ENCODE measurements around the gene INAFM1. TPM values are rescaled to one million over a fixed set of nuclear protein-coding genes. Genes with fewer than 3 reads are reported as not detected.
A peak's percentile ranks its signal among the peaks of the same experiment; 100 is the strongest.

Gene INAFM1
- total RNA-seq, 4 donors from 2014 or later = 4.3 to 10.6 (median 8.2) TPM

GRCh38 chr19:47324502-47324901 is 49.8 kb downstream of the INAFM1 start:
- TF ChIP-seq POLR2A (IDR thresholded peaks at IDR 0.05) (no peak), CTCF (IDR thresholded peaks at IDR 0.05) (no peak)
- Histone ChIP-seq H3K4me1 (no peaks in the 10 kb centered on the region), H3K4me3 (replicated peaks in 1 of 3) (no peak overlapping the region), H3K36me3 (no peaks in the 10 kb centered on the region), H3K27ac (no peak overlapping the region), H3K9me3 (no peaks in the 10 kb centered on the region), H3K27me3 (no peaks in the 10 kb centered on the region)
- 66 to 72% methylated on average over 8 to 9 of the region's 9 CpGs for WGBS, 2 donors
- peak in 1 of 2 donors; percentile 8 for DNase-seq
- intact Hi-C loops (cut with DNase I) = no loop called here

MicroRNAs encoded within 50 kb of the gene (microRNA counts, 767-probe panel; counts per million panel counts)
- microRNA hsa-miR-3190-5p = 0 counts per million in 2 donors

Small RNA genes within 50 kb of the gene (microRNA-seq; reads per million reads assigned to microRNA genes)
- gene MIR3190 (not detected), gene MIR3191 (not detected)

Small RNA genes within 50 kb of the gene (small RNA-seq; reads per million reads assigned to genes)
- not detected for gene MIR3190

Other genes with a start within 250 kb of the INAFM1 start
- gene TMEM160, start 226.3 kb upstream of the INAFM1 start, total RNA-seq = 100 to 1,000 TPM in 1 of 4 donors, 10 to 100 TPM in 3; 45.1 to 100 (median 67.2) TPM
- 10 to 100 TPM; 19.1 to 36.7 (median 31.3) TPM for gene ZC3H4, start 161.1 kb upstream of the INAFM1 start, total RNA-seq
- gene SAE1, start 144.1 kb upstream of the INAFM1 start, total RNA-seq = 100 to 1,000 TPM in 3 of 4 donors, 10 to 100 TPM in 1; 79.5 to 119 (median 103) TPM
- 1 to 10 TPM; 2.4 to 7.7 (median 4.9) TPM for gene BBC3, start 43.7 kb upstream of the INAFM1 start, total RNA-seq
- gene CCDC9, start 18.4 kb upstream of the INAFM1 start, total RNA-seq = 10 to 100 TPM; 16.1 to 21.9 (median 17.8) TPM
- gene C5AR1, start 35.0 kb downstream of the INAFM1 start, total RNA-seq = 1 to 10 TPM; 1.2 to 3.5 (median 1.8) TPM
- 1 to 10 TPM in 2 of 4 donors, under 1 TPM in 2; 0.11 to 3.8 (median 2.0) TPM for gene C5AR2, start 57.3 kb downstream of the INAFM1 start, total RNA-seq
- 10 to 100 TPM; 15.2 to 20.1 (median 17.3) TPM for gene DHX34, start 74.4 kb downstream of the INAFM1 start, total RNA-seq
- gene MEIS3, start 144.6 kb downstream of the INAFM1 start, total RNA-seq = 10 to 100 TPM in 1 of 4 donors, 1 to 10 TPM in 3; 3.6 to 15.3 (median 6.1) TPM
- gene SLC8A2, start 197.0 kb downstream of the INAFM1 start, total RNA-seq = under 1 TPM in 2 of 4 donors, not detected in 2; 0.29 to 0.59 TPM
- 1 to 10 TPM; 7.0 to 8.9 (median 7.3) TPM for gene KPTN, start 209.3 kb downstream of the INAFM1 start, total RNA-seq
- 100 to 1,000 TPM; 146 to 354 (median 213) TPM for gene NAPA, start 240.2 kb downstream of the INAFM1 start, total RNA-seq

All from thyroid gland (tissue), 4 donors.